ENCODE data around the gene KRT13. TPM values are rescaled to one million over a fixed set of nuclear protein-coding genes. Genes with fewer than 3 reads are reported as not detected.
A peak's percentile ranks its signal among the peaks of the same experiment; 100 is the strongest.

Gene KRT13
- total and polyA plus RNA-seq, 2 experiments from 2014 or later: not detected

DNA sequence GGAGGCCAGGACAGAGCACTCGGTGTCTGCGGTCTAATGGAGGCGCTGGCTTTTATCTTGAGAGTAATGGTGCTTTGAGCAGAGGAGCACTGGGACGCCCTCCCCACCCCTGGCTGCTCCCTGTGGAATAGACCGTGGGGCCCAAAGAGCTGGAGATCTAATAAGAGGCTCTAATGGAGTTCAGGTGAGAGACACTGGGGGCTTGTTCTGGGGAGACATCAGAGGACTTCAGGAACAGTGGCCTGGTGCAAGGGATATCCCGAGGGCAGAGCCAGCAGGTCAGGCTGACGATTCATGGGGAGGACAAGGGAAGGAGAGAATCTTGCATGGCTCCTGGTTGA, 32.2 kb upstream of the KRT13 start:
- H3K36me3 Mint-ChIP-seq (ENCODE audit: low read depth): no peaks in the 10 kb centered on the region
- H3K27ac Mint-ChIP-seq: no peak overlapping the region
- no peaks in the 10 kb centered on the region for H3K79me2 ChIP-seq (replicated peaks; ENCODE audit: insufficient read depth)
- no peaks in the 10 kb centered on the region for H3K9me2 ChIP-seq (ENCODE audit: insufficient read depth)
- TF ChIP-seq ZNF331 (CRISPR knock-in tag; IDR thresholded peaks at IDR 0.05; ENCODE audit: low read depth) (no peak), POLR2AphosphoS5 (IDR thresholded peaks at IDR 0.05; ENCODE audit: low read depth) (no peak)
- H3K4me3 Mint-ChIP-seq: no peak overlapping the region
- ATAC-seq (no peak), DNase-seq (ENCODE audit: low spot score) (no peak)
- H3K36me3 ChIP-seq (ENCODE audit: insufficient read depth): no peaks in the 10 kb centered on the region
- H3K27ac ChIP-seq (ENCODE audit: low read depth): no peak overlapping the region
- peaks cover 11% of the 10 kb centered on the region for H3K27me3 Mint-ChIP-seq (ENCODE audit: insufficient read depth, low read depth, poor library complexity)
- H2AFZ ChIP-seq: no peak overlapping the region
- H3K4me1 Mint-ChIP-seq: peaks cover 41% of the 10 kb centered on the region
- no peaks in the 10 kb centered on the region for H3F3A ChIP-seq (replicated peaks; ENCODE audit: low read depth)
- H4K20me1 ChIP-seq (replicated peaks; ENCODE audit: insufficient read depth): no peaks in the 10 kb centered on the region
- no peaks in the 10 kb centered on the region for H3K9me3 Mint-ChIP-seq
- H3K4me2 ChIP-seq: no peak overlapping the region
- H3K4me3 ChIP-seq: no peak overlapping the region
- H3K4me1 ChIP-seq (ENCODE audit: insufficient read depth): peaks cover 4% of the 10 kb centered on the region; the same call in 1 of the 2 replicates
- no peaks in the 10 kb centered on the region for H3K27me3 ChIP-seq (ENCODE audit: insufficient read depth)

- Histone ChIP-seq H3K4me2 (no peak overlapping the region), H3K79me2 (replicated peaks; ENCODE audit: insufficient read depth) (no peaks in the 10 kb centered on the region)
Measured at GRCh38 chr17:41536741-41537613, 31.6 kb upstream of the KRT13 start.

DNA sequence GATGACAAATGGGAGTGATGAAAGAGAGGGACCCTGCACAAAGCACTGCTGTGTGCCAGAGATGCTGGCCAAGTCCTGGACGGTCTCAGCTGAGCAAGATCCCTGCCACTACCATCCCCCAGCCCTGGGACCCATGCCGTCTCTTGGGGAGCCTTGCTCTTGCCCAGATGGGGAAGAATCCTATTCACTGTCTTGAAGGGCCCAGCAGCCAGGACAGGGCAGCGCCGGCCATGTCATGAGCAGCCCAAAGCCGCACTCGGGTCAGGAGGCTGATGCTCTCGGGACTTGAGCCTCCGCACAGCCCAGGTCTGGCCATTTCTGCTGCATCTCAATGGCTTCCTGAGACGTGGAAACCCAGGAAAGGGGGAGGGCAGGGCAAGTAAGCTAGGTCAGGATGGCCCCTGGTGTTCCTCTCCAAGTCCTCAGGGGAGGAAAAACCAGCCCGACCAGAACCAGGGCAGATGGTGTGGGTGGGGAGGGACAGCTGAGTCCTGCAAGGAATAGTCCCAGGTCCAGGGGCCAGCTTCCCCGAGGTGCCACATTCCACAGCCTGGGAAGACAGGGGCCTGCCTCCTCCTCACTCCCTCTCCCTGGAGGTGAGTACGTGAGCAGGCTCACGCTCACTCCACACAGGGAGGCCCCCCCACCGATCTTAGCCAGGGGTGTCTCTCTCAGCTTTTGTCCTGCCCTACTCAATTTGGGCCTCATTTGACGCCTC, 30.5 kb upstream of the KRT13 start:
- no peak for DNase-seq (ENCODE audit: low spot score)
- H3K79me2 ChIP-seq (replicated peaks; ENCODE audit: insufficient read depth): no peaks in the 10 kb centered on the region
- H4K20me1 ChIP-seq (replicated peaks; ENCODE audit: insufficient read depth): no peaks in the 10 kb centered on the region
- ATAC-seq: peak; percentile 48
- H3K27ac Mint-ChIP-seq: no peak overlapping the region
- H3K27me3 Mint-ChIP-seq (ENCODE audit: insufficient read depth, low read depth, poor library complexity): peaks cover 11% of the 10 kb centered on the region
- peaks cover 4% of the 10 kb centered on the region; the same call in 1 of the 2 replicates for H3K4me1 ChIP-seq (ENCODE audit: insufficient read depth)
- no peaks in the 10 kb centered on the region for H3K27me3 ChIP-seq (ENCODE audit: insufficient read depth)
- H3K36me3 ChIP-seq (ENCODE audit: insufficient read depth): no peaks in the 10 kb centered on the region
- no peak overlapping the region for H3K4me2 ChIP-seq
- no peaks in the 10 kb centered on the region for H3F3A ChIP-seq (replicated peaks; ENCODE audit: low read depth)
- H3K9me3 Mint-ChIP-seq: no peaks in the 10 kb centered on the region
- H3K9me2 ChIP-seq (ENCODE audit: insufficient read depth): no peaks in the 10 kb centered on the region
- no peak overlapping the region for H2AFZ ChIP-seq
- no peak overlapping the region for H3K27ac ChIP-seq (ENCODE audit: low read depth)
- no peaks in the 10 kb centered on the region for H3K36me3 Mint-ChIP-seq (ENCODE audit: low read depth)
- H3K4me3 Mint-ChIP-seq: no peak overlapping the region
- peaks cover 37% of the 10 kb centered on the region for H3K4me1 Mint-ChIP-seq
- H3K4me3 ChIP-seq: no peak overlapping the region
- TF ChIP-seq, protein P1, sequence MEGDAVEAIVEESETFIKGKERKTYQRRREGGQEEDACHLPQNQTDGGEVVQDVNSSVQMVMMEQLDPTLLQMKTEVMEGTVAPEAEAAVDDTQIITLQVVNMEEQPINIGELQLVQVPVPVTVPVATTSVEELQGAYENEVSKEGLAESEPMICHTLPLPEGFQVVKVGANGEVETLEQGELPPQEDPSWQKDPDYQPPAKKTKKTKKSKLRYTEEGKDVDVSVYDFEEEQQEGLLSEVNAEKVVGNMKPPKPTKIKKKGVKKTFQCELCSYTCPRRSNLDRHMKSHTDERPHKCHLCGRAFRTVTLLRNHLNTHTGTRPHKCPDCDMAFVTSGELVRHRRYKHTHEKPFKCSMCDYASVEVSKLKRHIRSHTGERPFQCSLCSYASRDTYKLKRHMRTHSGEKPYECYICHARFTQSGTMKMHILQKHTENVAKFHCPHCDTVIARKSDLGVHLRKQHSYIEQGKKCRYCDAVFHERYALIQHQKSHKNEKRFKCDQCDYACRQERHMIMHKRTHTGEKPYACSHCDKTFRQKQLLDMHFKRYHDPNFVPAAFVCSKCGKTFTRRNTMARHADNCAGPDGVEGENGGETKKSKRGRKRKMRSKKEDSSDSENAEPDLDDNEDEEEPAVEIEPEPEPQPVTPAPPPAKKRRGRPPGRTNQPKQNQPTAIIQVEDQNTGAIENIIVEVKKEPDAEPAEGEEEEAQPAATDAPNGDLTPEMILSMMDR (conservative IDR thresholded peaks at IDR 0.05; ENCODE audit: low read depth in 2 of 2): no peak
- TF ChIP-seq CREB1 (CRISPR knock-in tag; IDR thresholded peaks at IDR 0.05; ENCODE audit: low read depth): no peak
- no peak for TF ChIP-seq JUNB (IDR thresholded peaks at IDR 0.05; ENCODE audit: unreplicated experiment)
- TF ChIP-seq ZNF462 (CRISPR knock-in tag; IDR thresholded peaks at IDR 0.05): no peak

More at GRCh38 chr17:41536741-41537613, 31.6 kb upstream of the KRT13 start:
- Mint-ChIP-seq H3K27ac (no peak overlapping the region), H3K27me3 (ENCODE audit: insufficient read depth, low read depth, poor library complexity) (peaks cover 11% of the 10 kb centered on the region), H3K9me3 (no peaks in the 10 kb centered on the region), H3K4me1 (peaks cover 41% of the 10 kb centered on the region), H3K4me3 (no peak overlapping the region), H3K36me3 (ENCODE audit: low read depth) (no peaks in the 10 kb centered on the region)
- Histone ChIP-seq H3K27ac (ENCODE audit: low read depth) (no peak overlapping the region), H3K4me3 (no peak overlapping the region), H3F3A (replicated peaks; ENCODE audit: low read depth) (no peaks in the 10 kb centered on the region), H3K36me3 (ENCODE audit: insufficient read depth) (no peaks in the 10 kb centered on the region), H3K27me3 (ENCODE audit: insufficient read depth) (no peaks in the 10 kb centered on the region), H3K4me1 (ENCODE audit: insufficient read depth) (peaks cover 4% of the 10 kb centered on the region; the same call in 1 of the 2 replicates), H4K20me1 (replicated peaks; ENCODE audit: insufficient read depth) (no peaks in the 10 kb centered on the region), H3K9me2 (ENCODE audit: insufficient read depth) (no peaks in the 10 kb centered on the region), H2AFZ (no peak overlapping the region)
- DNase-seq (ENCODE audit: low spot score) (no peak), ATAC-seq (no peak)
- TF ChIP-seq EZH2phosphoT487 (IDR thresholded peaks at IDR 0.05; ENCODE audit: unreplicated experiment) (no peak), ZNF114 (CRISPR knock-in tag; IDR thresholded peaks at IDR 0.05) (no peak), EZH2 (IDR thresholded peaks at IDR 0.05; ENCODE audit: low read depth, unreplicated experiment) (no peak)
